Fibroblast of the aortic adventitia (primary cell): ENCODE data around the gene OR5M8. TPM values are rescaled to one million over a fixed set of nuclear protein-coding genes. Genes with fewer than 3 reads are reported as not detected.

Source experiments
- DNase-seq: peaks from one replicate; pipeline ENCODE4 v3.0.0-alpha.2; 2010; ENCODE audit warnings: low read depth
- H3K4me3 ChIP-seq: 2 replicates; pipeline ENCODE4 v1.5.1; 2011; ENCODE audit warnings: low read depth, mild to moderate bottlenecking, control low read depth, low read length, moderate library complexity
- total RNA-seq: library from RNA; depleted of rRNA; stranded (reverse); fragments of >200 nt; gene quantifications from 2 replicates; pipeline ENCODE4 v1.2.3, GENCODE V29; 2012; ENCODE audit warnings: low replicate concordance
- TF ChIP-seq, protein P1 (sequence below): IDR thresholded peaks from 2 replicates; pipeline ENCODE4 v1.5.1; 2011; ENCODE audit warnings: mild to moderate bottlenecking, low read length, control low read depth, inconsistent platforms; ENCODE audit not compliant: insufficient read depth

OR5M8 gene
- total RNA-seq, 1 donor: not detected

DNA sequence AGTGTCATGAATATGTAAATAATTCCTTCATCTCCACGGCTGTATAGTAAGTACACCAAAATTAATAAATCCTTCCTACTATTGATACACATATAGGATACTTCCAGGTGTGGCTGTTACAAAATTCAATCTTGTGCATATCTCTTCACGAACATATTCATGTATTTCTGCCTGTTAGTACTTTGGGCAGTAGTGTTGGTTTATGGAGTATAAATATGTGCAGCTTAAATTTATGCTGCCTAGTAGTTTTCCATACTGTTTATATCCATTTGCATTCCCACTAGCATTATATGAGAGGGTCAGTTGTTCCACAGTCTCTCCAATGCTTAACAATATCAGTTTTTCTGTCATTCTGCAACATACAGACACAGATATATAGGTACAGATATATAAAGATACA lies 3.9 kb upstream of the OR5M8 start:
- no peak overlapping the region for H3K4me3 ChIP-seq
- TF ChIP-seq, protein P1, sequence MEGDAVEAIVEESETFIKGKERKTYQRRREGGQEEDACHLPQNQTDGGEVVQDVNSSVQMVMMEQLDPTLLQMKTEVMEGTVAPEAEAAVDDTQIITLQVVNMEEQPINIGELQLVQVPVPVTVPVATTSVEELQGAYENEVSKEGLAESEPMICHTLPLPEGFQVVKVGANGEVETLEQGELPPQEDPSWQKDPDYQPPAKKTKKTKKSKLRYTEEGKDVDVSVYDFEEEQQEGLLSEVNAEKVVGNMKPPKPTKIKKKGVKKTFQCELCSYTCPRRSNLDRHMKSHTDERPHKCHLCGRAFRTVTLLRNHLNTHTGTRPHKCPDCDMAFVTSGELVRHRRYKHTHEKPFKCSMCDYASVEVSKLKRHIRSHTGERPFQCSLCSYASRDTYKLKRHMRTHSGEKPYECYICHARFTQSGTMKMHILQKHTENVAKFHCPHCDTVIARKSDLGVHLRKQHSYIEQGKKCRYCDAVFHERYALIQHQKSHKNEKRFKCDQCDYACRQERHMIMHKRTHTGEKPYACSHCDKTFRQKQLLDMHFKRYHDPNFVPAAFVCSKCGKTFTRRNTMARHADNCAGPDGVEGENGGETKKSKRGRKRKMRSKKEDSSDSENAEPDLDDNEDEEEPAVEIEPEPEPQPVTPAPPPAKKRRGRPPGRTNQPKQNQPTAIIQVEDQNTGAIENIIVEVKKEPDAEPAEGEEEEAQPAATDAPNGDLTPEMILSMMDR: no peak
- DNase-seq: no peak

DNA sequence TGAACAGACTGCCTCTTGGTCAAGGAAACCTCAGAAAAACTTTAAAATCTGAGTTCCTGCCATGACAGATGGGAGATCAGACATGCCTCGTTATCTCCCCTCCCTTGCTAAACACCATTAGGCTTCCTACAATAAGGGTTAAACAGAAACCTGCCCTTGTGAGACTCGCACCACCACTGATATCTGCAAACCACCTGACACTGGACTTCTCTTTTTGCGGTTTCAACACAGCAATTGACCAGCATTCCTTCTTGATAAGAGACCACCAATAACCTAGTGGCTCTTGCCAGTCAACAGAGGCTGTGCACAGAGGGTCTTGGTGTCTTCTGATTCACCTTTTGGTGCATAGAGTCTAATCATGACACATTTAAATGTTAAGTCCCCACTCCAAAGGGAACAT lies 4.4 kb downstream of the OR5M8 start:
- no peak for DNase-seq
- no peak overlapping the region for H3K4me3 ChIP-seq
- TF ChIP-seq, protein P1: no peak

DNA sequence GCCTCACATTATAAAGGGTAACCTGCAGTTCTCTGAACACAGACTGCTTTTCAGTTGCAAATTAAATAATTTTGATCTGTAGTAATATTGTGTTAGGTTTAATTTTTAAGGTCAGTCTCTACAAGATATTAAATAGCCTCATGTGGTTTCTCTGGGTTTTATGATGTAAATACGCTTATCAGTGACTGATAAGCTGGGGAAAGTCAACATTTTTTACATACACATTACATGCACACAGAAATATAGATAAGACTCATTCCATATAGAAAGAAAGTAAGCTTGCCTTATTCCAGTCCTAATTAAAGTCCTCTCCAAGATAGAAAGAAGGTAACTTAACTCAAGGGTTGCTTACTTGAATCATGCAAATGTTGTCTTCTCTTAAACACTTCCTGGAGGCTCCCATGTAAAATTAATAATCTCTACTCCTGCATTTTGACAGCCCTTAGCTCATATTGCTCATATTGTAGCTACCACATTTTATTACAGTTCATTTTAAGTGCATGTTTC lies 16.4 kb downstream of the OR5M8 start:
- no peak for DNase-seq
- no peak overlapping the region for H3K4me3 ChIP-seq
- TF ChIP-seq, protein P1: no peak

DNA sequence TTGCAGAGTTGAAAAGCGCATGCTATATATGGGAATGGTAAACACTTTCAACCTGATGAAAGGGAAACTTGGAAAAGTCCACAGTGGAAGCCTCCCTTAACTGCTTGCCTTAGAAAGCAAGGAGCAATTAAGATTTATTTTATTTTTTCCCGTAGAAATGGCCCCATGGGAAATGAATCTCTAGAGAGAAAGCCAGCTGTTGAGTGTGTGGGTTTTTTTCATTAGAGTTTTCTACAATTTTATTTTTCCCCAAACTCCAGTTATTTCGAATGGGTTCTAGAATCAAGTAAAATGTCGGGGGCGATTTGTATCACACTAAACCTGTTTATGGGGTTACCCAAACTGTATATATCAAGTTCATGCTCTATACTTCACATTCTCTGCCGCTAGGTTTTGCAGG lies 17.9 kb downstream of the OR5M8 start, which contains the start of gene OR5M3:
Gene OR5M3, minus strand, starts transcription at position 101 of the 400 bp plus-strand sequence. CDS start 2,855 bp downstream, outside the sequence.
- no peak within 1 kb of the TSS for H3K4me3 ChIP-seq
- TF ChIP-seq, protein P1: no peak

DNA sequence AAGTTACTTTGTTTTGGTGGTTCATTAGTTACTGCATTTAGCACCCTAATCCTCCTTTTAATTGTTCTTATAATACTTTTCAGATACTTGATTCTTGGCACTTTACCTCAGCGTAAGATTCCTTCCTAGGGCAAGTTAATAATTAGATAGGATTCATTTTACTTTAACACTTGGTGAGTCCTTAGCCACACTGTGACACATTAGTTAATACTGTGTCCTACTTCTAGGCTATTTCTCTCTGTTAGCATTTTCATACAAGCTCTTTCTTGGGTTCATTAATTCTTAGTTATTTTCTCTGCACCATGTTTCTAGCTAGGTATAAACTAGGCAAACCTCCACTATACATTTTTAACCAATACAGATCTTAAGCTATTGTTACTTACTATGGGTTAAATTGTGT lies 34.1 kb downstream of the OR5M8 start:
- no peak for DNase-seq
- TF ChIP-seq, protein P1: no peak
- no peak overlapping the region for H3K4me3 ChIP-seq

More for the DNA sequence above, 17.9 kb downstream of the OR5M8 start, which contains the start of gene OR5M3:
- no peak for DNase-seq

DNA sequence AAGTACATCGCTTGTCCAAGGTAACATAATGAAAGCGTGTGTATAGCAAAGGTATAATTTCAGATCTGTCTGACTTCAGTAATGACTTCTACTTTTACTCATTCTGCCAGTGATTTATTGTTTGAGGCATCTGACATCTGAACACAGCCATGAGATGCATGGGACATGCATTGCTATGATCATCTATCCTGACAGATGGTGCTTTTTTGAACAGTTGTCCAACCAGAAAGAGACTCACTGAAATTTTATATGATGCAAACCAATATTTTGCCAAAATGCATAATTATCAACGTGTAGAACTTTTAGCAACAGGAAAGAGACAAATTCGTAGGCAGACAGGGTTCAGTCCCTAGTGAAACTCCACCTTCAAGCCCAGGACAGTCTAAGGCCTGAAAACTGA lies 37.6 kb downstream of the OR5M8 start:
- H3K4me3 ChIP-seq: no peak overlapping the region
- TF ChIP-seq, protein P1: no peak
- DNase-seq: no peak

Other genes with a start within 250 kb of the OR5M8 start
- not detected in 2 replicates for gene OR5T3, start 239.1 kb downstream of the OR5M8 start, total RNA-seq
- gene OR5T1, start 217.2 kb downstream of the OR5M8 start, total RNA-seq: not detected in 2 replicates
- not detected in 2 replicates for gene OR8H1, start 199.1 kb downstream of the OR5M8 start, total RNA-seq
- not detected in 2 replicates for gene OR8K3, start 176.2 kb downstream of the OR5M8 start, total RNA-seq
- gene OR8K1, start 145.3 kb downstream of the OR5M8 start, total RNA-seq: not detected in 2 replicates
- not detected in 2 replicates for gene OR8J1, start 137.1 kb downstream of the OR5M8 start, total RNA-seq
- gene OR8U1, start 115.7 kb downstream of the OR5M8 start, total RNA-seq: not detected in 2 replicates
- not detected in 2 replicates for gene OR5AL1, start 78.7 kb downstream of the OR5M8 start, total RNA-seq
- gene OR5M3, start 18.0 kb downstream of the OR5M8 start, total RNA-seq: not detected in 2 replicates
- not detected in 2 replicates for gene OR5M11, start 51.9 kb upstream of the OR5M8 start, total RNA-seq
- gene OR5M10, start 86.4 kb upstream of the OR5M8 start, total RNA-seq: not detected in 2 replicates
- not detected in 2 replicates for gene OR5M1, start 123.5 kb upstream of the OR5M8 start, total RNA-seq
- gene OR5AP2, start 151.1 kb upstream of the OR5M8 start, total RNA-seq: not detected in 2 replicates
- not detected in 2 replicates for gene OR5AR1, start 172.3 kb upstream of the OR5M8 start, total RNA-seq
- gene OR9G1, start 207.7 kb upstream of the OR5M8 start, total RNA-seq: not detected in 2 replicates